GM19324 (cell line): ENCODE results near the gene AKT3.

Source experiments
- ATAC-seq: cut with Tn5 transposase; IDR thresholded peaks from one replicate; pipeline ENCODE4 v1.9.1; 2021; ENCODE audit warnings: mild to moderate bottlenecking, moderate library complexity; ENCODE audit not compliant: unreplicated experiment, low FRiP score

Gene AKT3

GRCh38 chr1:243447844-243448243 is 402.2 kb downstream of the AKT3 start:
- no peak for ATAC-seq

- ATAC-seq, result no peak
Measured at GRCh38 chr1:243447347-243447746, 402.7 kb downstream of the AKT3 start.

GRCh38 chr1:243443557-243443956 is 406.5 kb downstream of the AKT3 start:
- no peak for ATAC-seq

- ATAC-seq, result no peak
Measured at GRCh38 chr1:243441601-243442000, 408.4 kb downstream of the AKT3 start.

- no peak for ATAC-seq
Measured at GRCh38 chr1:243440406-243440805, 409.6 kb downstream of the AKT3 start.

- ATAC-seq, result no peak
Measured at GRCh38 chr1:243438815-243439214, 411.2 kb downstream of the AKT3 start.
